GM12878 (cell line): ENCODE results near the gene NOTCH4. TPM values are rescaled to one million over a fixed set of nuclear protein-coding genes. Genes with fewer than 3 reads are reported as not detected.

Experiments used
- BCLAF1 ChIP-seq: fragments of 450-650 bp; IDR thresholded peaks from 2 replicates; pipeline ENCODE4 v1.6.1; 2017; ENCODE audit warnings: antibody characterized with exemption, mild to moderate bottlenecking, moderate library complexity
- BHLHE40 ChIP-seq, 2 experiments: fragments of 450-650 bp in 1 of 2; IDR thresholded peaks; 2 replicates each; pipeline ENCODE4 v1.6.1; 2011 to 2017; ENCODE audit warnings: low read depth in 2 of 2, borderline replicate concordance in 1 of 2, improper control_type of control experiment in 1 of 2, low read length in 1 of 2, mild to moderate bottlenecking in 1 of 2
- CHD2 ChIP-seq: IDR thresholded peaks from 2 replicates; pipeline ENCODE4 v1.6.1; 2011; ENCODE audit warnings: low read depth, low read length, improper control_type of control experiment, borderline replicate concordance
- CREB1 ChIP-seq: IDR thresholded peaks from 2 replicates; pipeline ENCODE4 v1.6.1; 2012; ENCODE audit warnings: low read depth, mild to moderate bottlenecking, inconsistent platforms
- EP300 ChIP-seq, 2 experiments: fragments of 150-350 bp in 1 of 2; IDR thresholded peaks; 2 replicates each; pipeline ENCODE4 v1.6.1; 2011 to 2012; ENCODE audit warnings: low read depth in 2 of 2, low read length in 2 of 2, borderline replicate concordance in 1 of 2, improper control_type of control experiment in 1 of 2, inconsistent platforms in 1 of 2; ENCODE audit not compliant: control insufficient read depth in 1 of 2
- LARP7 ChIP-seq: fragments of 450-650 bp; IDR thresholded peaks from 2 replicates; pipeline ENCODE4 v1.6.1; 2017; ENCODE audit warnings: mild to moderate bottlenecking
- MEF2B ChIP-seq: fragments of 450-650 bp; IDR thresholded peaks from 2 replicates; pipeline ENCODE4 v1.6.1; 2018; ENCODE audit warnings: mild to moderate bottlenecking, moderate library complexity; ENCODE audit not compliant: partially characterized antibody, poor library complexity, severe bottlenecking
- NKRF ChIP-seq: fragments of 450-650 bp; conservative IDR thresholded peaks from 2 replicates; pipeline ENCODE4 v1.6.1; 2017; ENCODE audit warnings: mild to moderate bottlenecking, moderate library complexity
- NR2F1 ChIP-seq: fragments of 450-650 bp; conservative IDR thresholded peaks from 2 replicates; pipeline ENCODE4 v1.6.1; 2017; ENCODE audit warnings: mild to moderate bottlenecking
- NRF1 ChIP-seq: conservative IDR thresholded peaks from 2 replicates; pipeline ENCODE4 v1.6.1; 2011; ENCODE audit warnings: mild to moderate bottlenecking, low read depth, low read length, improper control_type of control experiment
- POLR2A ChIP-seq: IDR thresholded peaks from 2 replicates; pipeline ENCODE4 v1.6.1; 2011; ENCODE audit warnings: low read depth, mild to moderate bottlenecking, low read length
- POLR2AphosphoS5 ChIP-seq: IDR thresholded peaks from 2 replicates; pipeline ENCODE4 v1.6.1; 2011; ENCODE audit warnings: mild to moderate bottlenecking, low read length, inconsistent platforms
- RAD21 ChIP-seq: IDR thresholded peaks from 2 replicates; pipeline ENCODE4 v1.6.1; 2011; ENCODE audit warnings: mild to moderate bottlenecking, low read depth, low read length, moderate library complexity; ENCODE audit not compliant: insufficient read depth
- SKIL ChIP-seq: fragments of 450-650 bp; IDR thresholded peaks from 2 replicates; pipeline ENCODE4 v1.6.1; 2017; ENCODE audit warnings: mild to moderate bottlenecking, low read depth, inconsistent platforms; ENCODE audit not compliant: poor library complexity, severe bottlenecking
- SMARCA5 ChIP-seq: fragments of 450-650 bp; IDR thresholded peaks from 2 replicates; pipeline ENCODE4 v1.6.1; 2017; ENCODE audit warnings: mild to moderate bottlenecking
- SP1 ChIP-seq: IDR thresholded peaks from one replicate; pipeline ENCODE4 v1.6.1; 2011; ENCODE audit warnings: low read depth, low read length
- polyA plus RNA-seq, 11 experiments: library from polyadenylated mRNA; depleted of rRNA in 4 of 11; unstranded in 6 of 11; stranded (reverse) in 5 of 11; fragments of >200 nt; fragmentation: Nextera tagmentation in 4 of 11; fragmentation: Illumina TruSeq in 1 of 11; extraction: Ambion mirVana in 4 of 11; extraction: Trizol in 1 of 11; gene quantifications; 1 replicate in 1 of 11; 2 replicates in 10 of 11; pipeline versions ENCODE4 v1.2.1 to v1.2.3, GENCODE V29; 2011 to 2016; ENCODE audit warnings: inconsistent platforms in 2 of 11, missing spikeins in 2 of 11, low read depth in 1 of 11
- total RNA-seq, 4 experiments: library from RNA; depleted of rRNA in 3 of 4; stranded (reverse); fragments of >200 nt in 3 of 4; fragmentation: Illumina TruSeq in 1 of 4; extraction: Trizol in 1 of 4; gene quantifications; 2 replicates each; pipeline versions ENCODE4 v1.2.1 to v1.2.3, GENCODE V29; 2013 to 2021
- TF ChIP-seq, protein P1 (sequence below): IDR thresholded peaks from 2 replicates; pipeline ENCODE4 v1.6.1; 2012; ENCODE audit warnings: low read depth, low read length, improper control_type of control experiment
- TF ChIP-seq, protein P2 (sequence below): fragments of 450-650 bp; IDR thresholded peaks from 2 replicates; pipeline ENCODE4 v1.6.1; 2016; ENCODE audit warnings: mild to moderate bottlenecking

NOTCH4 gene
- total and polyA plus RNA-seq, 10 of the 15 experiments (the other 5 are each of a cell fraction or from before 2014, with no cell fraction given), result 0.66 to 3.3 (median 1.4) TPM

GRCh38 chr6:32178547-32179440, 45.1 kb downstream of the NOTCH4 start (continued):
- TF ChIP-seq BCLAF1, result no peak
- TF ChIP-seq RAD21, result no peak
- TF ChIP-seq SMARCA5, result no peak; the same call in 1 of the 2 replicates
- peak; percentile 48; the same call in 1 of the 2 replicates for TF ChIP-seq POLR2A
- no peak for TF ChIP-seq SKIL
- TF ChIP-seq CHD2, result no peak
- peak in 1 of 2 experiments; percentile 42; a peak in 2 of 4 replicates for TF ChIP-seq BHLHE40 (IDR thresholded peaks at IDR 0.05; ENCODE audit: borderline replicate concordance in 1 of 2, low read depth in 2 of 2, low read length in 1 of 2)
- peak; percentile 11 for TF ChIP-seq MEF2B
- TF ChIP-seq SP1, result no peak
- TF ChIP-seq POLR2AphosphoS5, result peak; percentile 26; the same call in 1 of the 2 replicates
- TF ChIP-seq LARP7, result 0 out of 2 replicates have a peak, but pooled peaks have one; percentile 30
- no peak for TF ChIP-seq CREB1
- no peak for TF ChIP-seq NR2F1
- no peak for TF ChIP-seq NRF1
- TF ChIP-seq NKRF, result peak; percentile 94
- TF ChIP-seq, protein P1, sequence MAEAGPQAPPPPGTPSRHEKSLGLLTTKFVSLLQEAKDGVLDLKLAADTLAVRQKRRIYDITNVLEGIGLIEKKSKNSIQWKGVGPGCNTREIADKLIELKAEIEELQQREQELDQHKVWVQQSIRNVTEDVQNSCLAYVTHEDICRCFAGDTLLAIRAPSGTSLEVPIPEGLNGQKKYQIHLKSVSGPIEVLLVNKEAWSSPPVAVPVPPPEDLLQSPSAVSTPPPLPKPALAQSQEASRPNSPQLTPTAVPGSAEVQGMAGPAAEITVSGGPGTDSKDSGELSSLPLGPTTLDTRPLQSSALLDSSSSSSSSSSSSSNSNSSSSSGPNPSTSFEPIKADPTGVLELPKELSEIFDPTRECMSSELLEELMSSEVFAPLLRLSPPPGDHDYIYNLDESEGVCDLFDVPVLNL, result peak; percentile 68; the same call in 1 of the 2 replicates
- TF ChIP-seq EP300 (IDR thresholded peaks at IDR 0.05; ENCODE audit: borderline replicate concordance in 1 of 2, control insufficient read depth in 1 of 2, low read depth in 2 of 2, low read length in 2 of 2), result no peak
- TF ChIP-seq, protein P2, sequence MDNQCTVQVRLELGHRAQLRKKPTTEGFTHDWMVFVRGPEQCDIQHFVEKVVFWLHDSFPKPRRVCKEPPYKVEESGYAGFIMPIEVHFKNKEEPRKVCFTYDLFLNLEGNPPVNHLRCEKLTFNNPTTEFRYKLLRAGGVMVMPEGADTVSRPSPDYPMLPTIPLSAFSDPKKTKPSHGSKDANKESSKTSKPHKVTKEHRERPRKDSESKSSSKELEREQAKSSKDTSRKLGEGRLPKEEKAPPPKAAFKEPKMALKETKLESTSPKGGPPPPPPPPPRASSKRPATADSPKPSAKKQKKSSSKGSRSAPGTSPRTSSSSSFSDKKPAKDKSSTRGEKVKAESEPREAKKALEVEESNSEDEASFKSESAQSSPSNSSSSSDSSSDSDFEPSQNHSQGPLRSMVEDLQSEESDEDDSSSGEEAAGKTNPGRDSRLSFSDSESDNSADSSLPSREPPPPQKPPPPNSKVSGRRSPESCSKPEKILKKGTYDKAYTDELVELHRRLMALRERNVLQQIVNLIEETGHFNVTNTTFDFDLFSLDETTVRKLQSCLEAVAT, result 0 out of 2 replicates have a peak, but pooled peaks have one; percentile 67
